ENCODE results near the gene TIMM10B. TPM values are rescaled to one million over a fixed set of nuclear protein-coding genes. Genes with fewer than 3 reads are reported as not detected.

Gene TIMM10B
- total and polyA plus RNA-seq, 9 of the 15 experiments (the other 6 are each of a cell fraction or from before 2014, with no cell fraction given): 43.2 to 163 (median 57.0) TPM

DNA sequence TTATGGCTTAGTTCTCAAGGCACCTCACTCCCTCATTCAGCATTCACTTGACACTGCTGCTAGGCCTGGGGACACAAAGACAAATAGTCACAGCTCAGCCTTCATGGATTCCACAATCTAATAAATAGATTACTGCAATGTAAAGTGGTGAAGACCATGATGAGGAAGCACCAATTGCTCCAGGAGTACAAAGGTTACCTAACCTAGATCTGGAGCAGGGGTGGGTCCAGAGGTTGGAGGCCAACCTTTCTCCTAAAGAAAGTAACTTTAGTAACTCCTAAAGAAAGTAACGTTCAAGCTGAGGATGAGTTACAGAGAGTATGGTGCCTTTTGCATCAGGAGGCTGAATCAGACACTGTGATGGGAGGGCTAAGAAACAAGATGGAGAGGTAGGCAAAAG lies 11.7 kb upstream of the TIMM10B start:
- H3K9me1 ChIP-seq (ENCODE audit: control insufficient read depth, insufficient read depth, low read length): no peaks in the 10 kb centered on the region
- FAIRE-seq (no peak), DNase-seq (ENCODE audit: extremely low read depth in 1 of 4, low spot score in 3 of 4) (no peak), ATAC-seq (no peak)
- ChIA-PET POLR2A (interaction anchor here (0.6 to 1.4 kb wide), 5 partner anchors 15 to 91 kb away, joined by 3 to 5 read pairs (median 3); no protein-coding TSS in a partner anchor), CTCF (ENCODE audit: low intra/inter-chr PET ratio) (no interaction called here)
- intact Hi-C loops (cut with micrococcal nuclease): no loop called here
- peak overlapping the region; percentile 89 for H2AFZ ChIP-seq (ENCODE audit: low read depth, low read length)
- BruUV-seq (replicated peaks): no TSS peak
- 0 out of 2 replicates have a peak, but pooled peaks have one; percentile 5 for TF ChIP-seq PHF8 (IDR thresholded peaks at IDR 0.05; ENCODE audit: borderline replicate concordance, low read length)
- TF ChIP-seq, protein P1, sequence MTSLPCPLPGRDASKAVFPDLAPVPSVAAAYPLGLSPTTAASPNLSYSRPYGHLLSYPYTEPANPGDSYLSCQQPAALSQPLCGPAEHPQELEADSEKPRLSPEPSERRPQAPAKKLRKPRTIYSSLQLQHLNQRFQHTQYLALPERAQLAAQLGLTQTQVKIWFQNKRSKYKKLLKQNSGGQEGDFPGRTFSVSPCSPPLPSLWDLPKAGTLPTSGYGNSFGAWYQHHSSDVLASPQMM (CRISPR knock-in tag; IDR thresholded peaks at IDR 0.05): no peak
- no peak overlapping the region; the same call in 1 of the 3 replicates for H3K27ac ChIP-seq (ENCODE audit: extremely low read depth, low read depth, low read length)
- peak overlapping the region in 1 of 2 experiments; percentile 17; a peak in 2 of 4 replicates for H3K9ac ChIP-seq (ENCODE audit: insufficient read depth in 1 of 2, low read depth in 2 of 2, low read length in 2 of 2)
- no peaks in the 10 kb centered on the region for H3K9me3 ChIP-seq (replicated peaks; ENCODE audit: control insufficient read depth, insufficient read depth, low read depth, low read length)
- no peaks in the 10 kb centered on the region for H3K36me3 ChIP-seq (ENCODE audit: control insufficient read depth, insufficient read depth, low read length)
- peaks cover 21 to 22% of the 10 kb centered on the region in 2 experiments; a peak in 4 of 5 replicates for H3K4me1 ChIP-seq (replicated peaks in 1 of 2; ENCODE audit: control insufficient read depth in 2 of 2, insufficient read depth in 2 of 2, low read length in 2 of 2)
- WGBS (ENCODE audit: insufficient coverage, low coverage, missing lambda C conversion rate): 81% methylated on average over 1 of the region's 1 CpG
- H4K20me1 ChIP-seq (replicated peaks; ENCODE audit: control insufficient read depth, insufficient read depth, low read length): no peaks in the 10 kb centered on the region
- in situ Hi-C loops (cut with MboI): no loop called here
- peak overlapping the region; percentile 54 for H3K4me2 ChIP-seq (ENCODE audit: insufficient read depth, low read length)
- H3K79me2 ChIP-seq (ENCODE audit: control insufficient read depth, insufficient read depth, low read length): 0 out of 3 replicates have a peak, but pooled peaks cover 3% of the 10 kb centered on the region
- no peak overlapping the region for H3K4me3 ChIP-seq
- H3K27me3 ChIP-seq (ENCODE audit: control insufficient read depth in 2 of 2, insufficient read depth in 2 of 2, low read length in 2 of 2): no peaks in the 10 kb centered on the region

DNA sequence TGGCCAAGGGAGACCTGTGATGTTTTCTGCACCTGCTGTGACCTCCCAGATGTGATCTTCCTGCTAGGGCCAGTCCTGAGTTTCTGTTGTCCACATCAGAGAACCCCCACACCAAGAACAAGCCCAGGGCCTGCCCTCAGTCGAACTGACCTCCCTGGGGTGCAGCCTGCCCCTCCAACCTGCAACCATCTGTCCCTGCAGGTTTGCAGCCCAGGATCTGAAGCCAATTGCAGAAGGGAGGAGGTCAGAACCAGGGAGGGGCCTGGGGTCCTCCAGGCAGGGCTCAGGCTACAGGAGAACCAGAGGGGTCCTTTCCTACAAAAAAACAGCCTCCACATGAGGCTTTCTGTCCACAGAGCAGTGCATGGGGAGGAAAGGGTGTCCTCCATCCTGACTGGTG lies 8.4 kb upstream of the TIMM10B start:
- FAIRE-seq (no peak), DNase-seq (ENCODE audit: extremely low read depth in 1 of 4, low spot score in 3 of 4) (no peak), ATAC-seq (no peak)
- peak overlapping the region; percentile 81; the same call in 1 of the 2 replicates for H3K4me2 ChIP-seq (ENCODE audit: insufficient read depth, low read length)
- in situ Hi-C loops (cut with MboI) (no loop called here), intact Hi-C loops (cut with micrococcal nuclease) (no loop called here)
- 36% methylated on average over 1 of the region's 1 CpG for WGBS (ENCODE audit: insufficient coverage, low coverage, missing lambda C conversion rate)
- POLR2A ChIA-PET: interaction anchor here (0.6 to 1.3 kb wide), 5 partner anchors 9 to 219 kb away, joined by 3 to 6 read pairs (median 4); partner anchors contain the start of genes ARFIP2 and TIMM10B
- no peak overlapping the region for H2AFZ ChIP-seq (ENCODE audit: low read depth, low read length)
- no peaks in the 10 kb centered on the region for H3K27me3 ChIP-seq (ENCODE audit: control insufficient read depth in 2 of 2, insufficient read depth in 2 of 2, low read length in 2 of 2)
- CTCF ChIA-PET (ENCODE audit: low intra/inter-chr PET ratio): no interaction called here
- peaks cover 19% of the 10 kb centered on the region; the same call in 2 of the 3 replicates for H3K36me3 ChIP-seq (ENCODE audit: control insufficient read depth, insufficient read depth, low read length)
- no peaks in the 10 kb centered on the region for H4K20me1 ChIP-seq (replicated peaks; ENCODE audit: control insufficient read depth, insufficient read depth, low read length)
- 0 out of 3 replicates have a peak, but pooled peaks cover 3% of the 10 kb centered on the region for H3K79me2 ChIP-seq (ENCODE audit: control insufficient read depth, insufficient read depth, low read length)
- no TSS peak for BruUV-seq (replicated peaks)
- no peak for TF ChIP-seq EP300 (IDR thresholded peaks at IDR 0.05; ENCODE audit: low read length)
- no peak for TF ChIP-seq GABPB1 (CRISPR knock-in tag; IDR thresholded peaks at IDR 0.05)
- no peak overlapping the region for H3K4me3 ChIP-seq
- H3K9me3 ChIP-seq (replicated peaks; ENCODE audit: control insufficient read depth, insufficient read depth, low read depth, low read length): no peaks in the 10 kb centered on the region
- peaks cover 21 to 22% of the 10 kb centered on the region in 2 experiments; a peak in 4 of 5 replicates for H3K4me1 ChIP-seq (replicated peaks in 1 of 2; ENCODE audit: control insufficient read depth in 2 of 2, insufficient read depth in 2 of 2, low read length in 2 of 2)
- H3K27ac ChIP-seq (ENCODE audit: extremely low read depth, low read depth, low read length): no peak overlapping the region
- H3K9me1 ChIP-seq (ENCODE audit: control insufficient read depth, insufficient read depth, low read length): no peaks in the 10 kb centered on the region
- peak overlapping the region in 1 of 2 experiments; percentile 62; a peak in 2 of 4 replicates for H3K9ac ChIP-seq (ENCODE audit: insufficient read depth in 1 of 2, low read depth in 2 of 2, low read length in 2 of 2)
